HG02884 (cell line): ENCODE measurements around the gene SLC1A5.

Experiments
- ATAC-seq: cut with Tn5 transposase; IDR thresholded peaks from one replicate; pipeline ENCODE4 v1.9.1; 2021; ENCODE audit warnings: mild to moderate bottlenecking, moderate library complexity; ENCODE audit not compliant: unreplicated experiment

SLC1A5 gene

DNA sequence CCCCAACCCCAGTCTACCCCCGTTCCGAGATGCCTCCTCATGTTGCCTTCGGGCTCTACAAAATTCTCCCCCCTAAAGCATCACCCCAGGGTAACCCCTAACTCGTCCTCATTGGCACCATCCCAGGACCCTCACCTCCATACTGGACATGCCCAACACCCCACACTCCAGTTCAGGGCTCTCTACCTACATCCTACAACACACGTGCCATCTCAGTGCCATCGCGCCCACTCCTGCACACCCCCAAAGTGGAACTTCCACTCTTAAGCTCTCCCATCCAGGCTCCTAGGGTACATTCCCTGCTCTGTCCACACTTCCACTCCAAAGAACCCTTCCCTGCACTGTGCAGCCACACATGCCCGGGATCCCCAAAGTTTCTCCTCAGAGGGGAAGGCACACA lies 43.4 kb downstream of the SLC1A5 start:
- ATAC-seq = no peak

- ATAC-seq = no peak
Observed at GRCh38 chr19:46744005-46744691, 44.2 kb downstream of the SLC1A5 start.

DNA sequence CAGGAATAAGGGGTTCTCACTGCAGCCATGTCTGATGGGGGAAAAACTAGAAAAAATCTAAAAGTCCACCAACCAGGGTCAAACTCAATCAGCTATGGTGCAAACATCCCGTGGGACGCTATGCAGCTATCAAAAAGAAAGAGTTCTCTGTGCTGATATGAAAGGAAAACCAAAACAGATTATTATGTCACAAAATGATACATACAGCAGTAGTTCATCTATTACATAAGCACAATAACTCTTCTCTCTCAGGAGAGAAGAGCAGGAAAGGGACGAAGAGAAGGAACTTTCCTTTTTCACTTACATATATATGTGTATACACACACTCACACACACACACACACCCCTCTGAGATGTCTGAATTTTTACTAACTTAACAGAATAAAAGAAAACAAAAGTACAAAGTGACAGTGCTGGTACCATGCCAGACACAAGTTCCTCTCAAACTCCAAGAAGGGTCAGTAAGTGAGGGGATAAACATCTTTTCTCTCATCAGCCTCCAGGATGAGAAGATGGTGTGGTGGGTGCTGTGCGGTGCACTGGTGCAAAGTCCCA lies 45.4 kb downstream of the SLC1A5 start:
- ATAC-seq = no peak

- no peak for ATAC-seq
Observed at GRCh38 chr19:46741447-46741846, 46.9 kb downstream of the SLC1A5 start.

- ATAC-seq = no peak
Observed at GRCh38 chr19:46739290-46739771, 49.1 kb downstream of the SLC1A5 start.

GRCh38 chr19:46737761-46738171 lies 50.6 kb downstream of the SLC1A5 start:
- no peak for ATAC-seq

GRCh38 chr19:46737298-46737654 lies 51.1 kb downstream of the SLC1A5 start:
- ATAC-seq = no peak

DNA sequence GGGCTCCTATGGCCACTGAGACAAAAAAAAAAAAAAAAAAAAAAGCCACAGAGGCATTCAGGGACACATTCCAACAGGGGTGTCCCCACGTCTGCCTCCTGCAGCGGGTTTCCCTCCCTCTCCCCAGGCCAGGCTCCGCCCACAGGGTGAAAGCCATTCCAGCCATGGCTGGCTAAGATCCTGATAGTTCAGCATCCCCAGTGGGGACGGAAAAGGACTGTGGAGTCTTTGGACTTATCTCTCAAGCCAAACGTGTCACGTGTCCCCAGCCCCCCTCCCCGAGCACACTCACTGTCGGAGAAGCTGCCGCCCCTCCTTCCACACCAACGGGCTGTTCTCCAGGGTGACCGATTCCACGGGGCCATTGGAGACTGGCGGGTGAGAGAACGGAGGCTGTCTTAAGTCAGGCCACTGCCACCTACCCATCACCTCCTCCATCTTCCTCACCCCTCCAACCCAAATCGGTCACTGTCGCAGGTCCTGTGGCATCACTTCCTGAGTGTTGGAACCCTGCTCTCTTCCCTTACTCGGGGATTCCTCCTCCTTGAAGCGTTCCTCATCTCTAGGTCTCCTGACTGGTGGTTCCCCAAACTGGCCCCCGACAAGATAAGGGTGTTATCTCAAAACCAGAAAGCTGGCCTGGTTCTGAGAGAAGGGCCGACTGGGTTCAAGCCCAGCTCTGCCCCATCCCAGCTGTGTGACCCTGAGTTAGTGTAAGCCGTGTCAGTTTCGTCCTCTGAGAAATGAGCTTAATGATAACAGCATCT lies 51.7 kb downstream of the SLC1A5 start:
- no peak for ATAC-seq

DNA sequence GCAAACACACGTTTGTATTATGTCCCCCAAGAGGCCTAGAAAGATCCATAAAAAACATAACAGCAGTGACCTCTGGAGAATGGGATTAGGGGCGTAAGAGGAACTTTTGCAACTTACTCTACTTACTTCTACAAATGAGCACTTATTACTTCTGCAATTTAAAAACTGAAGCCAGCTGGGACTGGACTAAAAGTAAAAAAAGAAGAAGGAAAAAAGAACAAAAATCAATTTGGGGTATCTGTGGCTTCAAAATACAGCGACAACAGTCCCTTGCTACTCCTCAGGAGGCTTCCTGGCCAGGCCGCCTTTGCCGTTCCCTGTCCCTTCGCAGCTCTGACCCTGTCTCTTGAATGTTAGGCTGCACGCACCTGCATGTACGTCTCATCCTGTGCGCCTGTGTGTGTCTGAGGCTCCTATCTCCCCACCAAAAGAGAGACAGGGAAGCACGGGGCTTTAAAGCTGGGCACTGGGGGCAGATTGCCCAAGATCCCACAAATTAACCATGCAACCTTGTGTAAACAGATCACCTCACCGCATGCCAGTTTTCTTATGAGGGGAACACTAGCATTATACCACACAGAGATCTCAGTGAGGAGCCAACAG lies 54.6 kb downstream of the SLC1A5 start:
- ATAC-seq = no peak

- no peak for ATAC-seq
Observed at GRCh38 chr19:46732966-46733689, 55.3 kb downstream of the SLC1A5 start.

DNA sequence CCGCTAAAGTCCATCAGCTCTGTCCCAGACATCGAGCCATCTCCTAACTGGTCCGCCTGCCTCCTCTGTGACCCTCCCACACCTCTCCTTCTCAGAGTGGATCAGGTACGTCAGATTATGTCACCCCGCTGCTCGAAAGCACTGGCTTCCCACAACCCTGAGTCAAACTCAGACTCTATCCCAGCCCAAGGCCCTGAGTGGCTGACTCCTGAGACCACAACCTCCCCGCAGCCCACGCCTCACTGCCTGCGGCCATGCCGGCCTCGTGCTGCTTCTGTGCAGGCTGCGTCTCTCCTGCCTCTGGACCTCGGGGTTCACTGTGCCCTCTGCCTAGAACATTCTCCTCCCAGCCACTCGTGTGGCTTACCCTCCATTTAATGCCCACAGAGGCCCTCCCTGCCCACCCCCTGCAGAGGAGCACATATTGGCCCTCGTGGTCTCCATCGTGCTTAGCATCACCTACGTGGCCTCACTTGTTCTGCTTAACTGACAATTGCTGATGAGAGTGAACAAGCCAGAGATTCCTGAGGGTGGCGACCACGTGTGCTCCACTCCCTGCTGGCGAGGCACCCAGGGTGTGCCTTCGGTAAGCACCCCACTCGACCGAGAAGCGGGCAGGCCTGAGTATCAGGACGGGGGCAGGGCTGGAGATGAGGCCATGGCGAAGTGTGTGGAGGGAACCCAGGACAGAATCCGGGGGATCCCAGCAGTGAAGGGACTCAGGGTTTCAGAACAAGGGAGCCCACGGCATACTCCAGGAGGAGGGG lies 56.0 kb downstream of the SLC1A5 start:
- no peak for ATAC-seq

GRCh38 chr19:46731584-46731983 lies 56.8 kb downstream of the SLC1A5 start:
- no peak for ATAC-seq

DNA sequence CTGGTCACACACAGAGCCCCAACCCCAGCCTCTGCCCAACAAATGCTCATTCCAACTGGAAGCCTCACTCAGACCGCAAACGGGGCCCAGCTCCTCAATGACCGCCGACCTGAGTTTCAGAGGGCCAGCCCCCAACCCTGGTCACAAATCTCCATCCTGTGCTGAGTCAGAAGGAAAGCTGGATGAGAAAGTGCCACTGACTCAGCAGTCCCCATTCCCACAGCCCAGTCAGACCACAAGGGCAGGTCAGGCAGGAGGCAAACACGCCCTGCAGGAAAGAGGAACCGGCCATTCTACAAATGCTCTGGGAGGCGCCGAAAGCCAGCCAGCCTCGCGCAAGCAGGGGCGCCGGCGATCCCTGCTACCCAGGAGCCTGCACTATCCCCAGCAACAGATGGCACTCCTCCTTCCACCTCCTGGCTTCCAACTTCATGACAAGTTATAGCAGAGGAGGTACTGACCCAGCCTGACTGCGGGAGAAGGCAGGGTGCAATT lies 57.3 kb downstream of the SLC1A5 start:
- ATAC-seq = no peak

GRCh38 chr19:46730595-46730994 lies 57.8 kb downstream of the SLC1A5 start:
- ATAC-seq = no peak

GRCh38 chr19:46730187-46730586 lies 58.2 kb downstream of the SLC1A5 start:
- no peak for ATAC-seq

DNA sequence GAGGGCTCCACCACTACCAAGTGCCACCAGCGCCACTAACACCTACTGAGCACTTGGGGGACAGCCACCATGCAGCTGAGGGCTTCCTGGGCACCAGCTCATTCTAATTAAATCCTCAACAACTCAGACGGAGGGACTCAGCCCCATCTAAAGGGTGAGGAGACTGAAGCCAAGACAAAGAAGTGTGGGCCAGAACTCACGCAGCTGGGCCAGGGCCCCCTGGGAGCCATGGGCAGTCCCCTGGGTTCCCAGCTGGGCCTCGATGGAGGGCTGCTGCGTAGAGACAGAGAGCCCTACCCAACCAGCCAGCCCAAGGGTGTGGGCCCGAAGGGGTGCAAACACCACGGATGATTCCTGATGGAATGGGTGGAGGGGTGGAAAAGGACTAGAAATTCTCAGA lies 58.7 kb downstream of the SLC1A5 start:
- ATAC-seq = no peak

DNA sequence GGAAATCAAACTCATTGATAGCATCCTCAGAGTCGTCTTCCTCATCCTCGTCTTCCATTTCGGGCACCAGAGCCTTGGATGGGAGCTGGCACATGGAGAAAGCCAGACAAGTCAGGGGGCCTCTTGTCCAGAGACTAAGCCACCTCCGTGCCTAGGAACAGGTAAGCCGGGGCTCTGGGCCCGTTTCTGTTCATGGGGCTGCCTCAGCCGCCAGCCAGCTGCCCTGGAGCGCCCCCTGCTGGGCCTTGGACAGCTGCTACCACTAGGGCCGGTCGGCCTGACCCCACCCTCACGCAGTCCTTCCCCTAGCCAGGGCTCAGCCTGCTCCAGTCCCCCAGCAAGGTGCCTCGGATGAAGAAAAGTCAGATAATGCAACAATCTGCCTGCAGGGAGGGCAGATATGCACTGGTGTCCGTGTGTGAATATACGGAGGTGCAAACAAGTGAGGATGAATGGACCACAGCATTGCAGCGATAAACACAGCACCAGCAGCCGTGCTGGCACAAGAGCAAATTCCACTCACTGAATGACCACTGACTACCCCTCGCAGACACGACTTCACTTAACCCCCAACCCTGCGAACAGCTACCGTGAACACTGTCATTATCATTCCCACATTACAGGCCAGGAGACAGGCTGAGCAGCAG lies 59.6 kb downstream of the SLC1A5 start:
- no peak for ATAC-seq

DNA sequence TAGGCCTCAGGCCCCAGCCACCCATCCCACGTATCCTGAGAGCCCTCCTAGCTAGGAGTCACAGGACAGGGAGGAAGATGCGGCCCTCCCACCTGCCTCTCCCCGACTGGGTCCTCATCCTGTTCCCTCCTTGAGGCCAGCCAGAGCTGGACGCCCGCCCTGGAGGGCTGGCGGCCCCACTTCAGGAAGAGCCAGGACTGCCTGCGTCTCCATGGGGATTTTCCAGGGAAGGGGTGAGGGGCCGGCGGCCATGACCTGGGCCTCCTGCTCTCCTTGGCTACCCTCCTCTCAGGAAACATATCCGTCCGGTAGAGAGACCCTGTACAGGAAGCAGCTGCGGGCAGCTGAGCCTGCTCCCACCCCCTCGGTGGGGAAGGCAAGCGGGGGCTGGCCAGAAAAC lies 60.2 kb downstream of the SLC1A5 start:
- ATAC-seq = no peak

DNA sequence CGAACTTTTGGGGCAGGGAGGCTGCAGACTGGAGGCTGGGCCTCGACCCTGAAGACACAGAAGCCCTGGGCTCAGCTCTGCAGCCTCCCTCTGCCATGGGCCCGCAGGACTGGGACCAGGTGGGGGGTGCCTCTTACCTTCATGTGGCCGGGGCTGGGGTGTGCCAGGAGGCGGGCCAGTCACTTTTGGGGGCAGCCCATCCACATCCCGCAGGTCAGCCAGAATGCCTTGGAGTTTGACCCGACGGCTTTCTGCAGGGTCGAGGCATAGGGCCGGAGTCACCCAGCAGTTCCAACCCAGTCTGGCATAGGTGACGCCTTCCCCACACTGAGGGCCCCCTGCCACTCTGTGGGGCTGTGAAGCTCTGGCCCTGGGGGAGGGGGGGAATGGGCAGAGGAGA lies 60.6 kb downstream of the SLC1A5 start:
- ATAC-seq = no peak
